Effector CD4-positive, alpha-beta T cell (primary cell): ENCODE measurements around the gene OBP2B.
"Not testable (repeated sequence)": the region's sequence is repeated elsewhere in the genome, so short reads cannot be mapped to it uniquely, and the experiment has no call there.

ENCODE experiments used
- DNase-seq: peaks from one replicate; pipeline ENCODE4 v3.0.0-alpha.2; 2020

The OBP2B gene

DNA sequence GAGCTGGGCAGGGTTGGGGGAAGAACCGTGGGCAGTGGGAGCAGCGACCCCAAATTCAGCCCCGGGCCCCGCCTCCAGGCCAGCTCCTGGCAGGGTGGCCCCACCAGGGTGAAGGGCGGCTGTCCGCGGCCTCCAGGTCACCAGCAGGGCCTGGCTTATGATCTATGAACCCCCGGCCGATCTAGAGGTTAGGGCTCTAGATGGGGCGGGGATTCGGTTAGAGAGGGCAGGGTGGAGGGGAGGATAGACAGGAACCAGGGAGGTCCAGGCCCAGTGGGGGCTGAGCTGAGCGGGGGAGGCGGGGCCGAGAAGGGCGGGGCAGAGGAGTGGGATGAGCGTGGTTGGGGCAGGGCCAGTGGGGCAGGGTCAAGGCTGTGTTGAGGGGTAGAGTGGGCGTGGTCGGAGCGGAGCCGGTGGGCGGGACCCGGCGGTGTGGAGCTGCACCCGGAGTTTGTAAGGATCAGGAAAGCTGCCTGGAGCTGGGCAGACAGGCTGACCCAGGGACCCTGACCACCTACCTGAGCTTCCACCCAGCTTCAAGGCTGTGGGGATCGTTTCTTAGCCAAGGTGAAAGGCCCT lies 29.3 kb upstream of the OBP2B start:
- DNase-seq, result no peak

- DNase-seq, result no peak
These were observed 28.1 kb upstream of the OBP2B start for GRCh38 chr9:133237035-133237731.

- not testable (repeated sequence) for DNase-seq
These were observed 27.4 kb upstream of the OBP2B start for GRCh38 chr9:133236291-133237034.

- DNase-seq, result no peak
These were observed 26.6 kb upstream of the OBP2B start for GRCh38 chr9:133235549-133236222.

DNA sequence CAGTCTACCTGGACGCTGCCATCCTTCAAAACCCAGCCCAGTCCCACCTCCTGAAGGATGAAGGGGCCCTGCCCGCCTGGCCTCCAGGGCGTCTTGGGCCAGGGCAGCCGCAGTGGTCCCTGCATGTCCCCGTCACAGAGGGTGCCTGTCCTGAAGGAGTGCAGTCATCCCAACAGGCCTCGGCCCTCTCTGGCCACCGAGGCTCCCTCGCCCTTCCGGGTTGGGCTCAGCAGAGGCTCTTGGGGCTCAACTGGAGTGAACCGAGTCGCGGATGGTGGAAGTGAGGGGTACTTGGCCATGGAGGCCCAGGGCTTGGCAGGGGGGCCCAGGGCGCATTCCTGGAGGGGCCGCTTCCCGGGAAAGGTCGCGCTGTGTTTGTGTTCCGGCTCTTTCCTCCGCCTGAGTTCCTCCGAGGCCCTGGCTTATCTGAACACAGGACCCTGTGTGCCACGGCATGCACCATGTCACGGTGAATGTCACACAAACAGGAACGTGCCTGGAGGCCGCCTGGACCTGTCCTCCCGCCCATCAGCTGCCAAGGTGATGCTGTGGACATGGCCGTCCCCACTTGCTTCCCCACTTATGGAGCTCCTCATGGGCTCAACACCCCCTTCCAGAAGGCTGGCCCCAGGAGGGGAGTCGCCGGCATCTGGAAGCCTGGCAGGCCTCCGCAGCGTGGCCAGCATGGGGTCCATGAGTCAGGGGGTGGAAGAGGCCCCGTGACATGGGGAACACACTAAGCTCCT lies 25.7 kb upstream of the OBP2B start:
- DNase-seq, result no peak

- no peak for DNase-seq
These were observed 24.8 kb upstream of the OBP2B start for GRCh38 chr9:133233681-133234432.

GRCh38 chr9:133231934-133232568 lies 23.0 kb upstream of the OBP2B start:
- DNase-seq, result not testable (repeated sequence)

DNA sequence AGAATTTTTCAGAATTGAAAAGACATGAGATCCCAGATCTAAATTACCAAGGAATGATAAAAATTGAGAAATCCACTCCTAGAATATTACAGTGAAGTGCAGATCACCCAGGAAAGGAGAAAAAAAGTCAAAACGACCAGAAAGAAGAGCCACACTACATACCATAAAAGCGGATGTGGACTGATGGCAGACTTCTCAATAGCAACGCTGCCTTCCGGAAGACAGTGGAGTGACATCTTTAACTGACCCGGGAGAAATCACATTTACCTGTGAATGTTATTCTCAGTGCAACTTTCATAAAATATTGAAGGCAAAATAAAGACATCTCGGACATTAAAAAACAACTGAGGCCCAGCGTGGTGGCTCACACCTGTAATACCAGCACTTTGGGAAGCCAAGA lies 21.5 kb upstream of the OBP2B start:
- DNase-seq, result not testable (repeated sequence)

GRCh38 chr9:133230093-133230492 lies 21.0 kb upstream of the OBP2B start:
- no peak for DNase-seq

DNA sequence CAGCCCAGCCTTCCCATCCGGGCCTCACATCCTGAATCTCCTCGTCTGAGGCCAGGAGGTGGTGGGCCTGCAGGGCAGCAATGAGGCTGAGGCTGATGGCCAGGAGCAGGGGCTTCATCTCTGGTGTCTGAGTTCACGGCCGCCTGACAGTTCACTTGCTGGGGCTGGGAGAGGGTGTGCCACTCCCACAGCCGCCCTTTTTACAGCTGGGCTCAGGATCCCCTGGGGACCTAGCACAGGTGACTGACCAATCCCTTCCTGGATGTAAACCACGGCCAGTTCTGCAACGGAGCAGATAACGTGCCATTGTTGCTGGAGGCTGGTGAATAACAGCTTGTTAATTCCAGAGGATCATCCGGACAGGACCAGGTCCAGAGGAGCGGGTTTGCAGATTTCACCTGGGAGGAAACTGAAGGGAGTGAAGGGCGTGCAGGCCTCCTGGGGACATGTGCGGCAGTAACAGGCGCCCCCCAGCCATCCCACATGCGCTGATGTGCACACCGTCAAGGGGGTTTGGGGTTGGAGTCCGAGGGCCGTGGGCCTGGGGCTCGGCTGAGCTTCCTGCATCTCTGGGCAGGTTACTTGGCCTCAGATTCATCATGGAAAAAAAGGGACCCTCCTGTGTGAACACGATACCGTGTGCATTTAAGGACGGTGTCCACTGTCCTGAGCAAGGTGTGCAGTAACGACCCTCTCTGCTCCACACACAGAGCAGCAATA lies 19.6 kb upstream of the OBP2B start:
- DNase-seq, result not testable (repeated sequence)

DNA sequence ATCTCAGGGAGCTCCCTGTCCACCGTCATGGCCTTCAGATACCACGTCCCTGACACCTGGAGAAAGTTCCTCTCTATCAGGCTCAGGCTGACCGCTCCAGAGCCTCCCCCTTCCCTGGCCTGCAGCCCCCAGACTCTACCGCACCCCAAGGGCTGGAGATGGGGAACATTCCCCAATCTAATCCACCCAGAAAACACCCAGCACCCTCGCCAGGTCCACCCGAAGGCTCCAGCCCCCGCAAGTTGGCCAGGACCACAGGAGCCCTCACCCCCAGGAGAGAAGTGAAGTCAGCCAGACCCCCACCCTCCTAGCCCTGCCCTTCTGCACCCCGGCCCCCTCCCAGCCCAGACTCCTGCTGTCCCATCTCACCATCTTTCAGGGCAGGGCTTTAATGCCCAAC lies 18.9 kb upstream of the OBP2B start:
- DNase-seq, result not testable (repeated sequence)

DNA sequence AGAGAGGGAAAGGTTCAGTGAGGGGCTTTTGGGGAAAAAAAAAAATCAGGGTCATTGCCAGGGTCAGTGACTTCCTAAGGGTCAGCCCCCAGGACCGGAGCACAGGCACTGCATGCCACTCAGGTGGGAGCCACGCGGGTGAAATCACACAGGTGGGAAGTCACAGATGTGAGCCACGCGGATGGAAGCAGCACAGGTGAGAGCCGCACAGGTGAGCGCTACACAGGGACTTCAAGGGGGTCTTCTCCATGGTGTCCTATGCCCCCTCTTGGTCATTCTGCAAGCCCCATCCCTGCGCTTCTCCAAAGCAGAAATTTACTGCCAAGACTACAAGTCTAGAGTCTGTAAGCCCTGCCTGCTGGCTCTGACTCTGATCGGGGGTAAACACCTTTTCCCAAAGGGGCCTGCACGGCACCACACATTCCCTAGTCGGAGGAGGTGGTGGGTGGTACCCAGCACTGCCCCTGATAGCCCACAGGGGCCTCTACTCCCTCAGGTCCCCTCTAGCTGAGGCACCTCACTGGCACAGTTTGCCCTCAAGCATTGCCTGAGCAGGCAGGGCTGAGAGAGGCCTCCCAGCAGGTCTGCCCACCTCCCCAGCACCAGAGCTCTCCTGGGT lies 18.3 kb upstream of the OBP2B start:
- no peak for DNase-seq

DNA sequence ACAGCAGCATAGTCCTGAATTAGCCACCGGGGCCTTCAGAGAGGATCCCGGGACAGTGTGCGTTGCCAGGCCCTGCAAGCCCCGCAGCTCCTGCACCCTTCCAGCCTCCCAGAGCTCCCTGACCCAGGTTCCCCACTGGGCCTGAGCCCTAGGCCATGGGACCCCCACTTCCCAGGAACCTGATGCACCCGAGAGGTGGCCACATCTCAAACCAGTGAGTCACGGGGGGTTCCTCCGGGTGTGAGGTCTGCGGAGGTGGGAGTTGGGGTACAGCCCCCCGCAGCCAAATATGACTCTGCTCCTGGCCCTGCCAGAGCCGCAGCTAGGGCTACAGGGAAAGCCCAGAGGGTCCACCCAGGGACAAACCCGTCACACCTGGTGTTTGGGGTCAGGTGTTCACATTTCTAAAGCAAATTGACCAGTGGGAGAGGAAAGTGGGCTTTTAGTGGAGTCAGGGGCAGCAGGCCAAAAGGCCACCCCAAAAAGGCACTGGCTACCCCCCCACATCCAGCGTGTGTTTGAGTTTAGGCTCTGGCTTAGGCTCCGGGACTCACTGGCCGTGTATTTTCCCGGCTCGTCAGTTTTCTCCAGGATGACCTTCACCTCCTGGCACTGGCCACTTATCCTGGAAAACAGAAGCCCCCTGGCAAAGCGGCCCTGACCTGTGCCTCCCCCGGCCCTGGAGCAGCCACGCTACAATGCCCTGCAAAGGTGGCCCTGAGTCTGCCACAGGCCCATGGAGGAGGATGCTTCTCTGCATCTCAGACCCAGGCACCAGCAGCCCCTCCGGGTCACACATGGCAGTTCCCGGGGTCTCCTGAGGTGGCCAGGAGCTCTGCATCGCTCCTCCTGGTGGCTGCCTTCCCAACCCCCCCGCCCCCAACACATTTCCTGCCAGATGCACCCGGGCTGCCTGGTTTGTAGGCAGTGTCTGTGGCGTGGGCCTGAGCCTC lies 17.4 kb upstream of the OBP2B start:
- no peak for DNase-seq

DNA sequence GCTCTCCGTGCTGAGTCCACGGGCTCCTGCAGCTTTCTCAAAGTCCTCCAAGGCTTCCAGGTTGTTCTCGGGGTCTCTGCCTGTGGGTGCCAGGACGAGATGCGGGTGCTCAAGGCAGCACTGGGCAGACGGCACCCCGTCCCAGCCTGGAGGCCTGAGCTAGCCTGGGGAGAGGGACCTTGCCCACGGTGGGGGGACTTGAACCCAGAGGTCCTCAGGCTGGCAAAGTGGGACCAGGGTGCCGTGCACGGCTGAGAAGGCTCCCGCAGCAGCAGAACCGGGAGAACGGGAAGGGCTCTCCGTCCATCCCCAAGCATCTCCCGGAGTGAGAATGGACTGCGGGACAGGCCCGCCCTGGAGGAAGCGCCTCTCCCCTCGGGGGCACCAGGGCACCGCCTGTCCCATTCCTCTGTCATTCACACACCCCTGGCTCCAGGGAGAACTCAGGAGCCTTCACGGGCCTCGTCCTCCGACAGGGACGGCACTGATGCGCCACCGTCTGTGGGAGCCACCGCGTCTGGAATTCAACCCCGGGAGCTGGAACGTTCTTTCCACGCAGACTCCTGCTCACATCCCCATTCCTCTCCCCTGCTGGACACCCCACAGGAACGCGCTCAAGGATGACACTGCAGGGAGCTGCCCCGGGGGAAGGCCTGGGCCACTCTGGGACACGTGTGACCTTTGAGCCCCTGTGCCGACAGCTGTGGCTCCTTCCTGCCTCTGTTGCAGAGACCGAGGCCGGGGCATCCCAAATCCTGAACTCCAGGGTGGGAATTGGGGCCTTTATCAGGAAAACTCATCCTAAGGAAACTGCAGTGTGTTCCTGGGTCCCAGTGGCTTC lies 16.3 kb upstream of the OBP2B start:
- DNase-seq, result no peak

DNA sequence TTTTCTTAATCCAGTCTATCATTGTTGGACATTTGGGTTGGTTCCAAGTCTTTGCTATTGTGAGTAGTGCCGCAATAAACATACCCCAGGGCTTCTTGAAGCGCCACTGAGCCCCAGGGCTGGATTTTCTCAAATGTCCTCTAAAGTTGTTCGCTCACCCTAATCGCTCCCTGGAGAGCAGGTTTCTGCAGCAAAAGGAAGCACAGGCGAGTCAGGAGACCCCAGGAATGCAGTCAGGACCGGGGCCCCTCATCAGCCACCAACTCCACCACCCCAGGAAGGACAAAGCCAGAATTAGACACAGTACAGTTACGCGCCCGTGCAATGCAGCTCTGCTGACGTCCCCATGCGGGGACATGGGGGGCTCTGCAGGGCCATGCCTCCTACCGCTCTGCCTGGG lies 15.7 kb upstream of the OBP2B start:
- DNase-seq, result no peak

- not testable (repeated sequence) for DNase-seq
These were observed 14.2 kb upstream of the OBP2B start for GRCh38 chr9:133223159-133223756.

GRCh38 chr9:133221994-133222393 lies 12.9 kb upstream of the OBP2B start:
- not testable (repeated sequence) for DNase-seq
